ENCODE measurements around the gene PMEPA1. TPM values are rescaled to one million over a fixed set of nuclear protein-coding genes. Genes with fewer than 3 reads are reported as not detected.

Gene PMEPA1, protein sequence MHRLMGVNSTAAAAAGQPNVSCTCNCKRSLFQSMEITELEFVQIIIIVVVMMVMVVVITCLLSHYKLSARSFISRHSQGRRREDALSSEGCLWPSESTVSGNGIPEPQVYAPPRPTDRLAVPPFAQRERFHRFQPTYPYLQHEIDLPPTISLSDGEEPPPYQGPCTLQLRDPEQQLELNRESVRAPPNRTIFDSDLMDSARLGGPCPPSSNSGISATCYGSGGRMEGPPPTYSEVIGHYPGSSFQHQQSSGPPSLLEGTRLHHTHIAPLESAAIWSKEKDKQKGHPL
- total RNA-seq = 7.5 TPM

DNA sequence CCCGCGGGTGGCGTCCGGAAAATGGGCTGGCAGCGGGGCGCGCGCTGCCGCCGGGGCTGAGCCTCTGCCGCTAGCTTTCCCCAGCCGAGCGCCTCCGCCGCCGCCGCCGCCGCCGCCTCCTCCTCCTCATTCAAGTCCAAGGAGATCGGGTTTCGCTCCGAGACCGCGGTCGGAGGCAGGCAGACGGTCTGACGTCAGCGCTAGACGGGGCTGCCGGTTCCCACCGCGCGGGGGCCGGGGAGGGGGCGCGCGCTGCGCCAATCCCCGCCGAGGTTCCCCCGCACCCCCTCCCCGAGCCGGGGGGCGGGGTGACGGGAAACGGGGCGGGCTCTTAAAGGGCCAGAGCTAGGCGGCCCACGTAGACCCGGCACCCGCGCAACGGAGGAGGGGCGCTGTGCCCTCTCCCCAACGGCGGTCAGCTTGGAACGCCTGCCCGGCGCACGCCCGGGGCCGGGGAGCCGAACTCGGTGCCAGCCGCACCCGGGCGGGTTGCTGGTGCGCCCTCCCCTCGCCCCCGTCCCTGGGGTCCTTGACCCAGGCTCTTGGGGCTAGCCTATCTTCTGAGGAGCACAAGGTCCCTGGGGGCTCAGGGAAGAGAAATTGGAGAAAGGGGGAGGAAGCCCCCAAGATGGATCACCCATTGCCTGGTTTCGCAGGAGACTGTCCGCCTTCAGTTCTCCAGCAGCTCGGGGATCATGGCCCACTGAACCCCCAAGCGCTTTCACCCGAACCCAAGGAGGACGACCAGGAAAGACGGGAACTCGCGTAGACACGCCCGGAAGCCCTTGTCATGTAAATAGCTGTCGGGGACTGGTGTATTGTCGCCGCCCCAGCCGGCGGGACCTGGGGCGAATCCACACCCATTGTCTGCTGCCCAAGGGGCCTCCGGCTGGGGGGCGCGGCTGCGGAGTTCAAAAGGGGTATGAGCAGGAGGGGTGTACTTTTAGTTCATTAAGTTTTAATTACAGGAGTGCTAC, at the start of gene PMEPA1:
TSS of gene PMEPA1 (minus strand) at position 193 of the 977 bp plus-strand sequence. CDS start 433 bp downstream, outside the sequence.

GRCh38 chr20:57620274-57620990, 89.4 kb downstream of the PMEPA1 start, which contains the start of gene ZBP1:
Gene ZBP1 (minus strand): TSS chr20:57620426. CDS start chr20:57620295, 131 bp downstream.

Other genes starting within 250 kb of the PMEPA1 start
- gene CTCFL, start 184.9 kb downstream of the PMEPA1 start, total RNA-seq = not detected
- gene PCK1, start 148.9 kb downstream of the PMEPA1 start, total RNA-seq = not detected
- gene ZBP1, start 89.6 kb downstream of the PMEPA1 start, total RNA-seq = not detected

Data from parietal lobe (tissue), 1 donor.